ENCODE data around the gene DGKB. TPM values are rescaled to one million over a fixed set of nuclear protein-coding genes. Genes with fewer than 3 reads are reported as not detected.

Gene DGKB
- total and polyA plus RNA-seq, 2 of the 8 experiments (the other 6 are each of a cell fraction or from before 2014, with no cell fraction given) = 1.9 to 2.6 TPM

- TF ChIP-seq, protein P1, sequence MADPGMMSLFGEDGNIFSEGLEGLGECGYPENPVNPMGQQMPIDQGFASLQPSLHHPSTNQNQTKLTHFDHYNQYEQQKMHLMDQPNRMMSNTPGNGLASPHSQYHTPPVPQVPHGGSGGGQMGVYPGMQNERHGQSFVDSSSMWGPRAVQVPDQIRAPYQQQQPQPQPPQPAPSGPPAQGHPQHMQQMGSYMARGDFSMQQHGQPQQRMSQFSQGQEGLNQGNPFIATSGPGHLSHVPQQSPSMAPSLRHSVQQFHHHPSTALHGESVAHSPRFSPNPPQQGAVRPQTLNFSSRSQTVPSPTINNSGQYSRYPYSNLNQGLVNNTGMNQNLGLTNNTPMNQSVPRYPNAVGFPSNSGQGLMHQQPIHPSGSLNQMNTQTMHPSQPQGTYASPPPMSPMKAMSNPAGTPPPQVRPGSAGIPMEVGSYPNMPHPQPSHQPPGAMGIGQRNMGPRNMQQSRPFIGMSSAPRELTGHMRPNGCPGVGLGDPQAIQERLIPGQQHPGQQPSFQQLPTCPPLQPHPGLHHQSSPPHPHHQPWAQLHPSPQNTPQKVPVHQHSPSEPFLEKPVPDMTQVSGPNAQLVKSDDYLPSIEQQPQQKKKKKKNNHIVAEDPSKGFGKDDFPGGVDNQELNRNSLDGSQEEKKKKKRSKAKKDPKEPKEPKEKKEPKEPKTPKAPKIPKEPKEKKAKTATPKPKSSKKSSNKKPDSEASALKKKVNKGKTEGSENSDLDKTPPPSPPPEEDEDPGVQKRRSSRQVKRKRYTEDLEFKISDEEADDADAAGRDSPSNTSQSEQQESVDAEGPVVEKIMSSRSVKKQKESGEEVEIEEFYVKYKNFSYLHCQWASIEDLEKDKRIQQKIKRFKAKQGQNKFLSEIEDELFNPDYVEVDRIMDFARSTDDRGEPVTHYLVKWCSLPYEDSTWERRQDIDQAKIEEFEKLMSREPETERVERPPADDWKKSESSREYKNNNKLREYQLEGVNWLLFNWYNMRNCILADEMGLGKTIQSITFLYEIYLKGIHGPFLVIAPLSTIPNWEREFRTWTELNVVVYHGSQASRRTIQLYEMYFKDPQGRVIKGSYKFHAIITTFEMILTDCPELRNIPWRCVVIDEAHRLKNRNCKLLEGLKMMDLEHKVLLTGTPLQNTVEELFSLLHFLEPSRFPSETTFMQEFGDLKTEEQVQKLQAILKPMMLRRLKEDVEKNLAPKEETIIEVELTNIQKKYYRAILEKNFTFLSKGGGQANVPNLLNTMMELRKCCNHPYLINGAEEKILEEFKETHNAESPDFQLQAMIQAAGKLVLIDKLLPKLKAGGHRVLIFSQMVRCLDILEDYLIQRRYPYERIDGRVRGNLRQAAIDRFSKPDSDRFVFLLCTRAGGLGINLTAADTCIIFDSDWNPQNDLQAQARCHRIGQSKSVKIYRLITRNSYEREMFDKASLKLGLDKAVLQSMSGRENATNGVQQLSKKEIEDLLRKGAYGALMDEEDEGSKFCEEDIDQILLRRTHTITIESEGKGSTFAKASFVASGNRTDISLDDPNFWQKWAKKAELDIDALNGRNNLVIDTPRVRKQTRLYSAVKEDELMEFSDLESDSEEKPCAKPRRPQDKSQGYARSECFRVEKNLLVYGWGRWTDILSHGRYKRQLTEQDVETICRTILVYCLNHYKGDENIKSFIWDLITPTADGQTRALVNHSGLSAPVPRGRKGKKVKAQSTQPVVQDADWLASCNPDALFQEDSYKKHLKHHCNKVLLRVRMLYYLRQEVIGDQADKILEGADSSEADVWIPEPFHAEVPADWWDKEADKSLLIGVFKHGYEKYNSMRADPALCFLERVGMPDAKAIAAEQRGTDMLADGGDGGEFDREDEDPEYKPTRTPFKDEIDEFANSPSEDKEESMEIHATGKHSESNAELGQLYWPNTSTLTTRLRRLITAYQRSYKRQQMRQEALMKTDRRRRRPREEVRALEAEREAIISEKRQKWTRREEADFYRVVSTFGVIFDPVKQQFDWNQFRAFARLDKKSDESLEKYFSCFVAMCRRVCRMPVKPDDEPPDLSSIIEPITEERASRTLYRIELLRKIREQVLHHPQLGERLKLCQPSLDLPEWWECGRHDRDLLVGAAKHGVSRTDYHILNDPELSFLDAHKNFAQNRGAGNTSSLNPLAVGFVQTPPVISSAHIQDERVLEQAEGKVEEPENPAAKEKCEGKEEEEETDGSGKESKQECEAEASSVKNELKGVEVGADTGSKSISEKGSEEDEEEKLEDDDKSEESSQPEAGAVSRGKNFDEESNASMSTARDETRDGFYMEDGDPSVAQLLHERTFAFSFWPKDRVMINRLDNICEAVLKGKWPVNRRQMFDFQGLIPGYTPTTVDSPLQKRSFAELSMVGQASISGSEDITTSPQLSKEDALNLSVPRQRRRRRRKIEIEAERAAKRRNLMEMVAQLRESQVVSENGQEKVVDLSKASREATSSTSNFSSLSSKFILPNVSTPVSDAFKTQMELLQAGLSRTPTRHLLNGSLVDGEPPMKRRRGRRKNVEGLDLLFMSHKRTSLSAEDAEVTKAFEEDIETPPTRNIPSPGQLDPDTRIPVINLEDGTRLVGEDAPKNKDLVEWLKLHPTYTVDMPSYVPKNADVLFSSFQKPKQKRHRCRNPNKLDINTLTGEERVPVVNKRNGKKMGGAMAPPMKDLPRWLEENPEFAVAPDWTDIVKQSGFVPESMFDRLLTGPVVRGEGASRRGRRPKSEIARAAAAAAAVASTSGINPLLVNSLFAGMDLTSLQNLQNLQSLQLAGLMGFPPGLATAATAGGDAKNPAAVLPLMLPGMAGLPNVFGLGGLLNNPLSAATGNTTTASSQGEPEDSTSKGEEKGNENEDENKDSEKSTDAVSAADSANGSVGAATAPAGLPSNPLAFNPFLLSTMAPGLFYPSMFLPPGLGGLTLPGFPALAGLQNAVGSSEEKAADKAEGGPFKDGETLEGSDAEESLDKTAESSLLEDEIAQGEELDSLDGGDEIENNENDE (IDR thresholded peaks at IDR 0.05; ENCODE audit: insufficient replicate concordance, low read length) = no peak
- no peak for TF ChIP-seq ZNF274 (IDR thresholded peaks at IDR 0.05; ENCODE audit: borderline replicate concordance, extremely low read depth, low read length)
- TF ChIP-seq BRCA1 (IDR thresholded peaks at IDR 0.05; ENCODE audit: low read depth, low read length) = no peak
- TF ChIP-seq TAF1 (IDR thresholded peaks at IDR 0.05; ENCODE audit: low read depth, low read length) = no peak
- no peak for TF ChIP-seq SIX5 (IDR thresholded peaks at IDR 0.05; ENCODE audit: low read depth, low read length)
- TF ChIP-seq NRF1 (IDR thresholded peaks at IDR 0.05; ENCODE audit: low read depth, low read length) = no peak
- TF ChIP-seq, protein P2, sequence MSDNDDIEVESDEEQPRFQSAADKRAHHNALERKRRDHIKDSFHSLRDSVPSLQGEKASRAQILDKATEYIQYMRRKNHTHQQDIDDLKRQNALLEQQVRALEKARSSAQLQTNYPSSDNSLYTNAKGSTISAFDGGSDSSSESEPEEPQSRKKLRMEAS (IDR thresholded peaks at IDR 0.05) = no peak
- no peak for TF ChIP-seq CHD2 (IDR thresholded peaks at IDR 0.05; ENCODE audit: low read length)
These were observed 753.6 kb downstream of the DGKB start (continued) for GRCh38 chr7:14148974-14149373.

All from H1 (cell line).